Right lobe of liver (tissue), 6 donors: ENCODE data around the gene GJD2. TPM values are rescaled to one million over a fixed set of nuclear protein-coding genes. Genes with fewer than 3 reads are reported as not detected.

ENCODE experiments used
- ATAC-seq, 4 donors: fragments of 200-7000 bp; cut with Tn5 transposase; one replicate each; pipeline ENCODE4 v1.9.1; 2020; ENCODE audit warnings: mild to moderate bottlenecking in 4 of 4, moderate library complexity in 4 of 4
- DNase-seq, 3 donors: peaks; one replicate each; pipeline ENCODE4 v3.0.0-alpha.2; 2020
- H3K27ac ChIP-seq, 3 donors: fragments of 200-600 bp; one replicate each; pipeline ENCODE4 v1.8.0; 2022
- H3K27me3 ChIP-seq, 2 donors: fragments of 200-600 bp; one replicate each; pipeline ENCODE4 v1.8.0; 2022
- H3K36me3 ChIP-seq, 4 donors: fragments of 200-600 bp; sonication (generic) in 1 of 4; one replicate each; pipeline versions ENCODE4 v1.5.1 to v1.8.0; 2017 to 2022; ENCODE audit warnings: control low read depth in 1 of 4
- H3K4me1 ChIP-seq, 4 donors: fragments of 200-600 bp; sonication (generic) in 1 of 4; one replicate each; pipeline versions ENCODE4 v1.5.1 to v1.8.0; 2017 to 2022; ENCODE audit warnings: control low read depth in 1 of 4
- H3K4me3 ChIP-seq, 3 donors: fragments of 200-600 bp; one replicate each; pipeline ENCODE4 v1.8.0; 2022
- H3K9me3 ChIP-seq, 4 donors: fragments of 200-600 bp; sonication (generic) in 1 of 4; one replicate each; pipeline versions ENCODE4 v1.5.1 to v1.8.0; 2017 to 2022; ENCODE audit warnings: control low read depth in 1 of 4
- CTCF ChIP-seq, 4 donors: fragments of 200-600 bp in 3 of 4; fragments of 450-650 bp in 1 of 4; IDR thresholded peaks; one replicate each; pipeline versions ENCODE4 v1.5.1 to v1.8.0; 2016 to 2022; ENCODE audit warnings: antibody characterized with exemption in 4 of 4, mild to moderate bottlenecking in 2 of 4
- POLR2A ChIP-seq: fragments of 450-650 bp; IDR thresholded peaks from one replicate; pipeline ENCODE4 v1.6.1; 2017; ENCODE audit warnings: antibody characterized with exemption, mild to moderate bottlenecking
- WGBS: methylation state at CpG from one replicate; pipeline ENCODE4 v1.1.6; 2018; ENCODE audit warnings: low coverage, low lambda C conversion rate; ENCODE audit not compliant: insufficient coverage; ENCODE audit errors: missing lambda C conversion rate; 5-methylcytosine and 5-hydroxymethylcytosine counted together
- intact Hi-C, 2 donors: fragments of 100-400 bp; cut with DNase I; formaldehyde crosslinking; loops; one replicate each; pipeline versions ENCODE4 v1.11.2 to v1.14.1; 2022
- total RNA-seq, 6 experiments: library from RNA; depleted of rRNA in 2 of 6; stranded (reverse); fragments of >200 nt in 2 of 6; fragmentation: NEBNext Ultra II Directional in 3 of 6; extraction: Animal tissue kit (Norgen Biotek cat#: 25700) in 3 of 6; gene quantifications; one replicate each; pipeline versions ENCODE4 v1.1.0 to v1.2.4, GENCODE V29; 2016 to 2023
- donor health status: DM: no; HTN: yes; CAD: no.
- donor health status: DM: no; HTN: no; CAD: no.
- donor health status: DM: no; HTN: no; CAD: no.
- donor health status: DM: no; HTN: yes; CAD: no.
- donor health status: DM: no; HTN: yes; CAD: no.

Gene GJD2
- total RNA-seq, 6 experiments from 2014 or later: not detected

GRCh38 chr15:34733621-34734020 is 21.2 kb downstream of the GJD2 start:
- H3K4me1 ChIP-seq: no peaks in the 10 kb centered on the region
- WGBS: 27% methylated on average over 2 of the region's 2 CpGs
- ATAC-seq: no peak

GRCh38 chr15:34732430-34732829 is 22.4 kb downstream of the GJD2 start:
- no peak for TF ChIP-seq CTCF (IDR thresholded peaks at IDR 0.05)
- TF ChIP-seq POLR2A: no peak
- DNase-seq (no peak), ATAC-seq (peak in 1 of 4 donors; percentile 20)
- Histone ChIP-seq H3K9me3 (no peaks in the 10 kb centered on the region), H3K36me3 (no peaks in the 10 kb centered on the region), H3K27me3 (no peaks in the 10 kb centered on the region), H3K4me3 (no peak overlapping the region), H3K27ac (no peak overlapping the region), H3K4me1 (no peaks in the 10 kb centered on the region)
- intact Hi-C loops: no loop called here
- 47% methylated on average over 4 of the region's 6 CpGs for WGBS

More at GRCh38 chr15:34733621-34734020, 21.2 kb downstream of the GJD2 start:
- intact Hi-C loops: no loop called here
- no peaks in the 10 kb centered on the region for H3K9me3 ChIP-seq
- H3K27me3 ChIP-seq: no peaks in the 10 kb centered on the region
- no peak for TF ChIP-seq POLR2A
- no peak overlapping the region for H3K27ac ChIP-seq
- no peak for DNase-seq
- H3K4me3 ChIP-seq: no peak overlapping the region
- H3K36me3 ChIP-seq: no peaks in the 10 kb centered on the region

- Histone ChIP-seq H3K4me1 (no peaks in the 10 kb centered on the region), H3K4me3 (no peak overlapping the region), H3K27ac (no peak overlapping the region), H3K27me3 (no peaks in the 10 kb centered on the region), H3K9me3 (no peaks in the 10 kb centered on the region), H3K36me3 (no peaks in the 10 kb centered on the region)
- ATAC-seq: no peak
- WGBS: 37% methylated on average over 3 of the region's 3 CpGs
- intact Hi-C loops: no loop called here
- no peak for TF ChIP-seq POLR2A
- no peak for TF ChIP-seq CTCF (IDR thresholded peaks at IDR 0.05)
- no peak for DNase-seq
These were observed 24.1 kb downstream of the GJD2 start for GRCh38 chr15:34730701-34731100.

- DNase-seq (no peak), ATAC-seq (no peak)
- H3K27ac ChIP-seq: no peak overlapping the region
- H3K36me3 ChIP-seq: no peaks in the 10 kb centered on the region
- H3K27me3 ChIP-seq: no peaks in the 10 kb centered on the region
- 8% methylated on average over 1 of the region's 1 CpG for WGBS
- no peaks in the 10 kb centered on the region for H3K9me3 ChIP-seq
- TF ChIP-seq POLR2A (no peak), CTCF (IDR thresholded peaks at IDR 0.05) (no peak)
- H3K4me3 ChIP-seq: no peak overlapping the region
- H3K4me1 ChIP-seq: no peaks in the 10 kb centered on the region
- intact Hi-C loops: no loop called here
These were observed 24.9 kb downstream of the GJD2 start for GRCh38 chr15:34729886-34730285.

- Histone ChIP-seq H3K27ac (no peak overlapping the region), H3K9me3 (no peaks in the 10 kb centered on the region), H3K4me3 (no peak overlapping the region), H3K27me3 (no peaks in the 10 kb centered on the region), H3K36me3 (no peaks in the 10 kb centered on the region), H3K4me1 (no peaks in the 10 kb centered on the region)
- intact Hi-C loops: no loop called here
- TF ChIP-seq POLR2A (no peak), CTCF (IDR thresholded peaks at IDR 0.05) (no peak)
- WGBS: 73% methylated on average over 2 of the region's 2 CpGs
- DNase-seq (no peak), ATAC-seq (no peak)
These were observed 25.7 kb downstream of the GJD2 start for GRCh38 chr15:34729056-34729455.
